ENCODE data around the gene IWS1. TPM values are rescaled to one million over a fixed set of nuclear protein-coding genes. Genes with fewer than 3 reads are reported as not detected.

The IWS1 gene
- total RNA-seq, 1 donor from 2014 or later = 49.3 TPM

GRCh38 chr2:127569666-127570065 lies 43.4 kb upstream of the IWS1 start:
- peaks cover 15% of the 10 kb centered on the region for H3K4me1 Mint-ChIP-seq

GRCh38 chr2:127568128-127568527 lies 41.8 kb upstream of the IWS1 start:
- no peak overlapping the region for H3K4me3 Mint-ChIP-seq
- DNase-seq (no peak), ATAC-seq (ENCODE audit: low read depth) (no peak)
- ChIA-PET POLR2A (interaction anchor here (0.9 kb wide), 1 partner anchor 84 kb away, joined by 3 read pairs; no protein-coding TSS in a partner anchor), CTCF (no interaction called here)
- no peaks in the 10 kb centered on the region for H3K36me3 Mint-ChIP-seq (ENCODE audit: low read depth)
- no peaks in the 10 kb centered on the region for H3K9me3 Mint-ChIP-seq
- no peaks in the 10 kb centered on the region for H3K27me3 Mint-ChIP-seq
- intact Hi-C loops (cut with micrococcal nuclease) = no loop called here
- H3K4me1 Mint-ChIP-seq = peaks cover 17% of the 10 kb centered on the region
- TF ChIP-seq, protein P1, sequence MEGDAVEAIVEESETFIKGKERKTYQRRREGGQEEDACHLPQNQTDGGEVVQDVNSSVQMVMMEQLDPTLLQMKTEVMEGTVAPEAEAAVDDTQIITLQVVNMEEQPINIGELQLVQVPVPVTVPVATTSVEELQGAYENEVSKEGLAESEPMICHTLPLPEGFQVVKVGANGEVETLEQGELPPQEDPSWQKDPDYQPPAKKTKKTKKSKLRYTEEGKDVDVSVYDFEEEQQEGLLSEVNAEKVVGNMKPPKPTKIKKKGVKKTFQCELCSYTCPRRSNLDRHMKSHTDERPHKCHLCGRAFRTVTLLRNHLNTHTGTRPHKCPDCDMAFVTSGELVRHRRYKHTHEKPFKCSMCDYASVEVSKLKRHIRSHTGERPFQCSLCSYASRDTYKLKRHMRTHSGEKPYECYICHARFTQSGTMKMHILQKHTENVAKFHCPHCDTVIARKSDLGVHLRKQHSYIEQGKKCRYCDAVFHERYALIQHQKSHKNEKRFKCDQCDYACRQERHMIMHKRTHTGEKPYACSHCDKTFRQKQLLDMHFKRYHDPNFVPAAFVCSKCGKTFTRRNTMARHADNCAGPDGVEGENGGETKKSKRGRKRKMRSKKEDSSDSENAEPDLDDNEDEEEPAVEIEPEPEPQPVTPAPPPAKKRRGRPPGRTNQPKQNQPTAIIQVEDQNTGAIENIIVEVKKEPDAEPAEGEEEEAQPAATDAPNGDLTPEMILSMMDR (IDR thresholded peaks at IDR 0.05) = no peak
- no peak overlapping the region for H3K27ac Mint-ChIP-seq

More at GRCh38 chr2:127569666-127570065, 43.4 kb upstream of the IWS1 start:
- POLR2A ChIA-PET = no interaction called here
- CTCF ChIA-PET = no interaction called here
- no peaks in the 10 kb centered on the region for H3K9me3 Mint-ChIP-seq
- TF ChIP-seq, protein P1 (IDR thresholded peaks at IDR 0.05) = no peak
- intact Hi-C loops (cut with micrococcal nuclease) = no loop called here
- no peak overlapping the region for H3K27ac Mint-ChIP-seq
- no peak overlapping the region for H3K4me3 Mint-ChIP-seq
- no peak for ATAC-seq (ENCODE audit: low read depth)
- no peaks in the 10 kb centered on the region for H3K36me3 Mint-ChIP-seq (ENCODE audit: low read depth)
- H3K27me3 Mint-ChIP-seq = no peaks in the 10 kb centered on the region
- no peak for DNase-seq

- POLR2A ChIA-PET = interaction anchor here (0.6 kb wide), 1 partner anchor 40 kb away, joined by 3 read pairs; no protein-coding TSS in a partner anchor
- CTCF ChIA-PET = no interaction called here
- no peaks in the 10 kb centered on the region for H3K36me3 Mint-ChIP-seq (ENCODE audit: low read depth)
- no peaks in the 10 kb centered on the region for H3K27me3 Mint-ChIP-seq
- peaks cover 15% of the 10 kb centered on the region for H3K4me1 Mint-ChIP-seq
- DNase-seq = no peak
- H3K9me3 Mint-ChIP-seq = no peaks in the 10 kb centered on the region
- intact Hi-C loops (cut with micrococcal nuclease) = no loop called here
- no peak overlapping the region for H3K4me3 Mint-ChIP-seq
- H3K27ac Mint-ChIP-seq = no peak overlapping the region
- no peak for ATAC-seq (ENCODE audit: low read depth)
- TF ChIP-seq, protein P1 (IDR thresholded peaks at IDR 0.05) = no peak
Observed at GRCh38 chr2:127567351-127567854, 41.1 kb upstream of the IWS1 start.

DNA sequence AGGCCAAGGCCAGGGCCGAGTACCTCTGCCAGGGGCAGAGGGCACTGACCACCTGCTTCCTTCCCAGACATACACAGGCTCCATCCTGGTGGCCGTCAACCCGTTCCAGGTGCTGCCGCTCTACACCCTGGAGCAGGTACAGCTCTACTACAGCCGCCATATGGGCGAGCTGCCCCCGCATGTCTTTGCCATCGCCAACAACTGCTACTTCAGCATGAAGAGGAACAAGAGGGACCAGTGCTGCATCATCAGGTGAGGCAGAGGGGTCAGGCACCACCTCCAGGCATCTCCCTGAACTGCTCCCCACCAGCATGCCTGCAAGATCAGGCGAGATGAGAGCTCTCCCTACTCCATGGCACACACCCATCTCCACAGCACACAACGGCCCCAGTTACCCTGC lies 40.3 kb upstream of the IWS1 start:
- no peak for ATAC-seq (ENCODE audit: low read depth)
- Mint-ChIP-seq H3K4me3 (no peak overlapping the region), H3K4me1 (peaks cover 15% of the 10 kb centered on the region), H3K27me3 (no peaks in the 10 kb centered on the region), H3K9me3 (no peaks in the 10 kb centered on the region), H3K36me3 (ENCODE audit: low read depth) (no peaks in the 10 kb centered on the region), H3K27ac (no peak overlapping the region)
- TF ChIP-seq, protein P1 (IDR thresholded peaks at IDR 0.05) = no peak
- DNase-seq = no peak
- CTCF ChIA-PET = interaction anchor here (1.0 to 1.5 kb wide), 2 partner anchors 25 to 84 kb away, joined by 3 read pairs; no protein-coding TSS in a partner anchor
- POLR2A ChIA-PET = no interaction called here
- intact Hi-C loops (cut with micrococcal nuclease) = no loop called here

- Mint-ChIP-seq H3K4me1 (peaks cover 15% of the 10 kb centered on the region), H3K27me3 (no peaks in the 10 kb centered on the region), H3K4me3 (no peak overlapping the region), H3K36me3 (ENCODE audit: low read depth) (no peaks in the 10 kb centered on the region), H3K27ac (no peak overlapping the region), H3K9me3 (no peaks in the 10 kb centered on the region)
- ChIA-PET CTCF (interaction anchor here (1.0 to 1.5 kb wide), 2 partner anchors 26 to 84 kb away, joined by 3 read pairs; no protein-coding TSS in a partner anchor), POLR2A (interaction anchor here (0.5 kb wide), 1 partner anchor 22 kb away, joined by 3 read pairs; no protein-coding TSS in a partner anchor)
- ATAC-seq (ENCODE audit: low read depth) = no peak
- DNase-seq = no peak
- TF ChIP-seq, protein P1 (IDR thresholded peaks at IDR 0.05) = no peak
- intact Hi-C loops (cut with micrococcal nuclease) = no loop called here
Observed at GRCh38 chr2:127566139-127566417, 39.8 kb upstream of the IWS1 start.
